Ovary (tissue), 9 donors: ENCODE data around the gene CARD8. TPM values are rescaled to one million over a fixed set of nuclear protein-coding genes. Genes with fewer than 3 reads are reported as not detected.

Source experiments
- DNase-seq, 5 donors: peaks; one replicate each; pipeline ENCODE4 v3.0.0-alpha.2; 2019 to 2020
- H3K27ac ChIP-seq, 2 donors: fragments of 200-600 bp; one replicate each; pipeline versions ENCODE4 v1.5.1 to v1.8.0; 2019 to 2022
- H3K27me3 ChIP-seq: fragments of 200-600 bp; one replicate; pipeline ENCODE4 v1.8.0; 2022
- H3K36me3 ChIP-seq: fragments of 200-600 bp; sonication (generic); one replicate; pipeline ENCODE4 v1.5.1; 2019
- H3K4me1 ChIP-seq: one replicate; pipeline ENCODE4 v1.8.1; 2013; ENCODE audit warnings: mild to moderate bottlenecking, moderate library complexity; ENCODE audit not compliant: insufficient read depth
- H3K4me3 ChIP-seq: fragments of 200-600 bp; sonication (generic); one replicate; pipeline ENCODE4 v1.5.1; 2017
- H3K9me3 ChIP-seq, 2 donors: fragments of 200-600 bp in 1 of 2; sonication (generic) in 1 of 2; one replicate each; pipeline versions ENCODE4 v1.5.1 to v1.8.1; 2013 to 2019; ENCODE audit warnings: mild to moderate bottlenecking in 1 of 2, moderate library complexity in 1 of 2
- EP300 ChIP-seq: sonication (generic); formaldehyde crosslinking; IDR thresholded peaks from one replicate; pipeline ENCODE4 v1.6.1; 2017; ENCODE audit warnings: antibody characterized with exemption
- POLR2A ChIP-seq: fragments of 450-650 bp; IDR thresholded peaks from one replicate; pipeline ENCODE4 v1.6.1; 2017; ENCODE audit warnings: antibody characterized with exemption, mild to moderate bottlenecking, moderate library complexity
- WGBS, 3 donors: extraction: QIAGEN DNeasy Blood & Tissue Kit in 1 of 3; methylation state at CpG; one replicate each; pipeline versions ENCODE4 v1.1.5 to v1.1.7; 2013 to 2017; 5-methylcytosine and 5-hydroxymethylcytosine counted together
- intact Hi-C, 4 donors: fragments of 100-400 bp; cut with DNase I; formaldehyde crosslinking; loops; one replicate each; pipeline versions ENCODE4 v1.11.0 to v1.15.1; 2022 to 2023
- polyA plus RNA-seq, 2 donors: library from polyadenylated mRNA; stranded (reverse); fragments of 200-250 nt in 1 of 2; fragments of 350-450 nt in 1 of 2; fragmentation: Illumina TruSeq in 1 of 2; extraction: RNeasy Lipid Tissue Mini Kit (QIAGEN cat#74804) in 1 of 2; gene quantifications; one replicate each; pipeline ENCODE4 v1.2.3, GENCODE V29; 2013 to 2014
- total RNA-seq, 7 donors: library from RNA; depleted of rRNA in 2 of 7; stranded (reverse); fragments of >200 nt in 2 of 7; fragmentation: NEBNext Ultra II Directional in 3 of 7; extraction: Animal tissue kit (Norgen Biotek cat#: 25700) in 3 of 7; gene quantifications; one replicate each; pipeline versions ENCODE4 v1.1.0 to v1.2.4, GENCODE V29; 2016 to 2023
- TF ChIP-seq, protein P1 (sequence below), 3 donors: fragments of 450-650 bp in 2 of 3; fragments of 200-600 bp in 1 of 3; IDR thresholded peaks; one replicate each; pipeline versions ENCODE4 v1.5.1 to v1.8.0; 2016 to 2022; ENCODE audit warnings: antibody characterized with exemption in 3 of 3, mild to moderate bottlenecking in 1 of 3
- donor health status: DM: no; HTN: no; CAD: no; lungs with moderate emphysema.
- donor health status: DM: no; HTN: no; CAD: no.
- donor health status: Bipolar disorder and iron deficiency.
- donor health status: DM: yes; HTN: yes; CAD: no.
- donor health status: DM: no; HTN: no; CAD: no.
- donor health status: DM: yes; HTN: yes; CAD: no.

CARD8 gene
- total and polyA plus RNA-seq, 9 donors = 10.0 to 48.0 (median 24.9) TPM

DNA sequence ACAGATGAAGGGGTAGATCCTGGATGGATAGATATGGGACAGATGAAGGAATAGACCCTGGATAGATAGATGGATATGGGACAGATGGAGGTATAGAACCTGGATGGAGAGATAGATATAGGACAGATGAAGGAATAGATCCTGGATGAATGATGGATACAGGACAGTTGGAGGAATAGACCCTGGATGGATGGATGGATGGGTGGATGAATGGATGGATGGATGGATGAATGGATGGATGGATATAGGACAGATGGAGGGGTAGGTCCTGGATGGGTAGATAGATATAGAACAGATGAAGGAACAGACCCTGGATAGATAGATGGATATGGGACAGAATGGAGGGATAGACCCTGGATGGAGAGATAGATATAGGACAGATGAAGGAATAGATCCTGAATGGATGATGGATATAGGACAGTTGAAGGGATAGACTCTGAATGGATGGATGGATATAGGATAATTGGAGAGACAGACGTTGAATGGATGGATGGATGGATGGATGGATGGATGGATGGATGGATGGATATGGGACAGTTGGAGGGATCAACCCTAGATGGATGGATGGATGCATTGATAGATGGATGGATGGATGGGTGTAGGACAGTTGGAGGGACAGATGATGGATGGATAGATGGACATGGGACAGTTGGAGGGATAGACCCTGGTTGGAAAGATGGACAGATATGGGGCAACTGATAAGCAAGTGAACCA lies 46.3 kb upstream of the CARD8 start:
- 88 to 93% (median 92%) methylated on average over 1 of the region's 1 CpG for WGBS, 3 donors
- no peaks in the 10 kb centered on the region for H3K27me3 ChIP-seq
- DNase-seq = no peak
- H3K9me3 ChIP-seq = no peaks in the 10 kb centered on the region
- H3K4me1 ChIP-seq = no peaks in the 10 kb centered on the region
- no peaks in the 10 kb centered on the region for H3K36me3 ChIP-seq
- intact Hi-C loops = loop anchor here in 1 of 4 donors (10.0 kb wide), 1 partner anchor 283 kb away; no protein-coding TSS in a partner anchor
- no peak overlapping the region for H3K4me3 ChIP-seq
- TF ChIP-seq POLR2A (no peak), EP300 (no peak)
- TF ChIP-seq, protein P1, sequence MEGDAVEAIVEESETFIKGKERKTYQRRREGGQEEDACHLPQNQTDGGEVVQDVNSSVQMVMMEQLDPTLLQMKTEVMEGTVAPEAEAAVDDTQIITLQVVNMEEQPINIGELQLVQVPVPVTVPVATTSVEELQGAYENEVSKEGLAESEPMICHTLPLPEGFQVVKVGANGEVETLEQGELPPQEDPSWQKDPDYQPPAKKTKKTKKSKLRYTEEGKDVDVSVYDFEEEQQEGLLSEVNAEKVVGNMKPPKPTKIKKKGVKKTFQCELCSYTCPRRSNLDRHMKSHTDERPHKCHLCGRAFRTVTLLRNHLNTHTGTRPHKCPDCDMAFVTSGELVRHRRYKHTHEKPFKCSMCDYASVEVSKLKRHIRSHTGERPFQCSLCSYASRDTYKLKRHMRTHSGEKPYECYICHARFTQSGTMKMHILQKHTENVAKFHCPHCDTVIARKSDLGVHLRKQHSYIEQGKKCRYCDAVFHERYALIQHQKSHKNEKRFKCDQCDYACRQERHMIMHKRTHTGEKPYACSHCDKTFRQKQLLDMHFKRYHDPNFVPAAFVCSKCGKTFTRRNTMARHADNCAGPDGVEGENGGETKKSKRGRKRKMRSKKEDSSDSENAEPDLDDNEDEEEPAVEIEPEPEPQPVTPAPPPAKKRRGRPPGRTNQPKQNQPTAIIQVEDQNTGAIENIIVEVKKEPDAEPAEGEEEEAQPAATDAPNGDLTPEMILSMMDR (IDR thresholded peaks at IDR 0.05) = no peak
- no peak overlapping the region for H3K27ac ChIP-seq

DNA sequence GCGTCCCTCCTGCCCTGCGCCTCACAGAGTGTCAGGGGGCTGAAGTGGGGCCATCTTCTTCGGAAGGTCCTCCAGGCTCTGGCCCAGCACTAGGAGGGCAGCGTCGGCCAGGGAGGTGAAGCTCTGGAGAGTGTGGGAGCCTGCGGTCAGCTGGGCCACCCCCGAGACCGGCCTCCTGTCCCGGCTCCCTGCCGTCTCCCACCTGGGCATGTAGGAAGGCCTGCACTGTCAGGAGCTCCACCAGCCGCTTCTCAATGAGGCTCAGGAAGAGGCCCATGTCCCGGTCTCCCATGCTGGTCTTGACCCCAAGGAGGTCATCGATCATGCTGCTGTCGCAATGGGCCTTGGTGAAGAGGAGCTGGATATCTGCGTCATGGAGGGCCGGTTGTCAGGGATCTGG lies 42.3 kb upstream of the CARD8 start:
- Histone ChIP-seq H3K27ac (no peak overlapping the region), H3K9me3 (no peaks in the 10 kb centered on the region), H3K27me3 (no peaks in the 10 kb centered on the region), H3K4me3 (no peak overlapping the region), H3K4me1 (no peaks in the 10 kb centered on the region), H3K36me3 (no peaks in the 10 kb centered on the region)
- no peak for DNase-seq
- 83 to 90% (median 84%) methylated on average over 16 of the region's 16 CpGs for WGBS, 3 donors
- intact Hi-C loops = no loop called here
- TF ChIP-seq EP300 (no peak), POLR2A (no peak)
- TF ChIP-seq, protein P1 (IDR thresholded peaks at IDR 0.05) = no peak

DNA sequence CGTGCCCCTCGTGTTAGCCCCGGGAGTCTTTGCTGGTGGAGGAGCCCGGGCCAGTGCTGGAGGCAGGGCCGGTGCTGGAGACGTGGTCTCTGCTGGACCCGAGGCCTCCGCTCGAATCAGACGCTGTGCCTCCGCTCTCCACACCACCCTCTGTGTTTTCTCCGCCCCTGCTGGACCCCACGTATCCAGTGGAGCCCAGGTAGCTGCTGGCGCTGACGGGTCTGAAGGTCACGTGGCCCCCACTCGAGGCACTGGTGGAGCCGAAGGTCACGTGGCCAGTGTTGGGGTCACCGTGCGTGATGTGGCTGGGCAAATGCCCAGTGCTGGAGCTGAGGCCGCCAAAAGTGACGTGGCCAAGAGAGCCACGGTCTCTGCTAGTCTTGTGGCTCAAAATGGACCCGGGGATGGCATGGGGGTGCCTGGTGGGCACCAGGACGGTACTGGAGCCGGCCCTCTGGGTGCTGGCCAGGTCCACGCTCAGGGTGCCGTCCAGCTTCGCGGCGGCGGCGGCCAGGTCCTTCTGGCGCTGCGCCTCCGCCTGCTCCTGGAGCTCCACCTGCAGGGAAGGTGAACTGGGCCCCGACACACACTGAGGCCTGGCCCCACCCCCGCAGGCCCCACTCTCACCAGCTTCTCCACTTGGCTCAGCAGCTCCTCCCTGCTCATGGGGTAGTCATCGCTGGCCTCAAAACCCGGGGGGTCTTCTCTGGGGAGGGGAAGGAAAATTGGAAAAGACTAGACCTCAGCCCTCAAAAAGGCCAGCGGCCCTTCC lies 41.4 kb upstream of the CARD8 start:
- intact Hi-C loops = no loop called here
- WGBS, 3 donors = 86 to 91% (median 87%) methylated on average over 40 to 42 of the region's 42 CpGs

DNA sequence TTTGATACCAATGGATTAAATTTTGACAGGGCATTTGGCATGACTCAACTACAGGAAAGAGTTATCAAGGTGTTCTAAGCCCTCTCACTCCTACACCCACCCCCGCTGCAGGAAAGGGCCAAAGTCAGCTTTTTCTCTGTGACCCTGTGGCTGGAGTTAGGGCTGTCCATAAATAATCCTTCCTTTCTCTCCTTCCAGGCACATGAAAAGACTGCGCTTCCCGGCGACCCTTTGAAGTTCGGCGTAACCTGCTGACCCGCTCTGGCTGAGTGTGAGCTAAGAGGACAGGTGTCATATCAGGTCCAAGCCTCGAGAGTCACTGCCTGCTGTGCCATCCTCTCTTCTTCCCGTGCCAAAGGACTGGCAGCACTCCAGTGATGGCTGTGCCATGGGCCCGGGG lies 39.7 kb upstream of the CARD8 start:
- Histone ChIP-seq H3K9me3 (no peaks in the 10 kb centered on the region), H3K4me3 (no peak overlapping the region), H3K27me3 (no peaks in the 10 kb centered on the region), H3K4me1 (no peaks in the 10 kb centered on the region), H3K36me3 (no peaks in the 10 kb centered on the region), H3K27ac (no peak overlapping the region)
- intact Hi-C loops = no loop called here
- no peak for DNase-seq
- no peak for TF ChIP-seq EP300
- TF ChIP-seq, protein P1 (IDR thresholded peaks at IDR 0.05) = no peak
- TF ChIP-seq POLR2A = no peak
- 57 to 69% (median 58%) methylated on average over 10 of the region's 10 CpGs for WGBS, 3 donors

More for the DNA sequence above, 41.4 kb upstream of the CARD8 start:
- H3K9me3 ChIP-seq = no peaks in the 10 kb centered on the region
- H3K36me3 ChIP-seq = no peaks in the 10 kb centered on the region
- no peaks in the 10 kb centered on the region for H3K4me1 ChIP-seq
- TF ChIP-seq EP300 = no peak
- TF ChIP-seq, protein P1 (IDR thresholded peaks at IDR 0.05) = no peak
- no peak for TF ChIP-seq POLR2A
- no peak overlapping the region for H3K27ac ChIP-seq
- no peaks in the 10 kb centered on the region for H3K27me3 ChIP-seq
- no peak overlapping the region for H3K4me3 ChIP-seq
- no peak for DNase-seq
